ENCODE measurements around the gene EXOSC5. TPM values are rescaled to one million over a fixed set of nuclear protein-coding genes. Genes with fewer than 3 reads are reported as not detected.

The EXOSC5 gene
- total RNA-seq, 1 experiment from 2014 or later = 58.7 TPM

DNA sequence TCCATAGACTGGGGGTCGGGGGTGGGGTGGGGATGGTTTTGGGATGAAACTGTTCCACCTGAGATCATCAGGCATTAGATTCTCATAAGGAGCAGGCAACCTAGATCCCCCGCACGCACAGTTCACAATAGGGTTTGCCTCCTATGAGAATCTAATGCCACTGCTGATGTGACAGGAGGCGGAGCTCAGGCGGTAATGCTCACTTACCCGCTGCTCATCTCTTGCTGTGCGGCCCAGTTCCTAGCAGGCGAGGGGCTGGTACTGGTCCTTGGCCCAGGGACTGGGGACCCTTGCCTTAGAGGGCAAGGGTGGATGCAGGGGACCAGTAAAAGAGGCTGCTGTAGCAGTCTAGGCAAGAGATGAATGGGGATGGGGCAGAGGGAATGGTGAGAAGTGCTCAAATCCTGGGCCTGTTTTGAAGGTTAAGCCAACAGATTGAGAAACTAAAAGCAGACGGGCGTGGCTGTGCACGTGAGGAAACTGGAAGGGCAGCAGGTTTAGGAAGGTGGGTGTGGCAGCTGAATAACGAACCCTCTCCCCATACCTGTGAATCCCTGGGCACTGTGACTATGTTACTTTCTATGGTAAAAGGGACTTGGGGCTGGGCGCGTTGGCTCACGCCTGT lies 44.3 kb upstream of the EXOSC5 start:
- DNase-seq = no peak
- Histone ChIP-seq H3K18ac (ENCODE audit: insufficient read length, low read depth, low read length) (no peak overlapping the region), H3K23me2 (ENCODE audit: insufficient read length, low read depth, low read length, poor library complexity, severe bottlenecking) (no peaks in the 10 kb centered on the region), H2BK120ac (ENCODE audit: low read depth, low read length, poor library complexity, severe bottlenecking) (no peak overlapping the region), H3K9ac (ENCODE audit: extremely low read depth, insufficient read length, low read length) (no peak overlapping the region), H4K5ac (ENCODE audit: insufficient read length, low read depth, low read length) (no peak overlapping the region), H3K79me1 (ENCODE audit: insufficient read depth, low read depth, low read length, poor library complexity, severe bottlenecking) (peaks cover 3% of the 10 kb centered on the region), H2BK5ac (ENCODE audit: insufficient read length, low read length) (no peak overlapping the region), H3T11ph (ENCODE audit: low read length) (no peak overlapping the region), H2AFZ (ENCODE audit: low read length) (no peak overlapping the region), H2BK20ac (ENCODE audit: low read depth, low read length, poor library complexity, severe bottlenecking) (no peak overlapping the region), H3K4ac (ENCODE audit: low read depth, low read length) (no peak overlapping the region), H2BK15ac (ENCODE audit: low read depth, low read length) (no peak overlapping the region), H4K20me1 (ENCODE audit: control insufficient read depth, insufficient read depth, insufficient read length) (no peaks in the 10 kb centered on the region), H3K4me2 (ENCODE audit: insufficient read depth, insufficient read length, low read length) (no peak overlapping the region), H3K56ac (ENCODE audit: insufficient read length, low read depth, low read length) (no peak overlapping the region), H3K79me2 (ENCODE audit: insufficient read depth, low read length) (no peaks in the 10 kb centered on the region), H3K27ac (ENCODE audit: insufficient read length, low read depth, low read length) (no peak overlapping the region), H3K23ac (ENCODE audit: insufficient read length, low read depth, low read length) (no peak overlapping the region), H3K4me1 (ENCODE audit: insufficient read depth, low read length) (no peaks in the 10 kb centered on the region; the same call in 1 of the 2 replicates), H4K8ac (replicated peaks; ENCODE audit: insufficient read length, low read depth, low read length) (no peak overlapping the region), H3K14ac (ENCODE audit: insufficient read depth, low read length) (no peak overlapping the region), H2BK12ac (ENCODE audit: insufficient read length, low read depth, low read length) (no peak overlapping the region), H2AK5ac (ENCODE audit: insufficient read length, low read length) (no peak overlapping the region), H4K91ac (ENCODE audit: insufficient read length, low read depth, low read length) (no peak overlapping the region), H3K9me3 (ENCODE audit: control insufficient read depth, low read depth, low read length) (no peaks in the 10 kb centered on the region), H3K27me3 (ENCODE audit: insufficient read depth, low read length) (no peaks in the 10 kb centered on the region)
- Mint-ChIP-seq H3K4me3 (no peak overlapping the region), H3K27me3 (ENCODE audit: low read depth) (peaks cover 12% of the 10 kb centered on the region), H3K4me1 (peaks cover 0 to 4% of the 10 kb centered on the region in 2 experiments; a peak in 1 of 4 replicates), H3K9me3 (peaks cover 0 to 5% of the 10 kb centered on the region in 2 experiments; a peak in 1 of 5 replicates), H3K36me3 (ENCODE audit: insufficient read depth in 1 of 3, low read depth in 3 of 3) (peaks cover 6 to 10% (median 9%) of the 10 kb centered on the region in 3 experiments), H3K27ac (no peak overlapping the region)
- TF ChIP-seq, protein P1, sequence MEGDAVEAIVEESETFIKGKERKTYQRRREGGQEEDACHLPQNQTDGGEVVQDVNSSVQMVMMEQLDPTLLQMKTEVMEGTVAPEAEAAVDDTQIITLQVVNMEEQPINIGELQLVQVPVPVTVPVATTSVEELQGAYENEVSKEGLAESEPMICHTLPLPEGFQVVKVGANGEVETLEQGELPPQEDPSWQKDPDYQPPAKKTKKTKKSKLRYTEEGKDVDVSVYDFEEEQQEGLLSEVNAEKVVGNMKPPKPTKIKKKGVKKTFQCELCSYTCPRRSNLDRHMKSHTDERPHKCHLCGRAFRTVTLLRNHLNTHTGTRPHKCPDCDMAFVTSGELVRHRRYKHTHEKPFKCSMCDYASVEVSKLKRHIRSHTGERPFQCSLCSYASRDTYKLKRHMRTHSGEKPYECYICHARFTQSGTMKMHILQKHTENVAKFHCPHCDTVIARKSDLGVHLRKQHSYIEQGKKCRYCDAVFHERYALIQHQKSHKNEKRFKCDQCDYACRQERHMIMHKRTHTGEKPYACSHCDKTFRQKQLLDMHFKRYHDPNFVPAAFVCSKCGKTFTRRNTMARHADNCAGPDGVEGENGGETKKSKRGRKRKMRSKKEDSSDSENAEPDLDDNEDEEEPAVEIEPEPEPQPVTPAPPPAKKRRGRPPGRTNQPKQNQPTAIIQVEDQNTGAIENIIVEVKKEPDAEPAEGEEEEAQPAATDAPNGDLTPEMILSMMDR (conservative IDR thresholded peaks at IDR 0.05) = no peak
- WGBS (ENCODE audit: extremely low coverage, insufficient read length, low lambda C conversion rate) = no CpG with 5 or more reads among the region's 15 CpGs
